ENCODE results near the gene MGARP.

GRCh38 chr4:139314047-139314800 is 34.2 kb upstream of the MGARP start:
- no peak for TF ChIP-seq CTCF (IDR thresholded peaks at IDR 0.05; ENCODE audit: insufficient read depth, low read length, poor library complexity, severe bottlenecking)
- TF ChIP-seq EZH2phosphoT487 (conservative IDR thresholded peaks at IDR 0.05; ENCODE audit: low read length): no peak

Measured in SU-DHL-6 (cell line).